Measurements from ENCODE around the gene NRBP1.
A peak's percentile ranks its signal among the peaks of the same experiment; 100 is the strongest.
"Not testable (repeated sequence)": the region's sequence is repeated elsewhere in the genome, so short reads cannot be mapped to it uniquely, and the experiment has no call there.

Gene NRBP1

DNA sequence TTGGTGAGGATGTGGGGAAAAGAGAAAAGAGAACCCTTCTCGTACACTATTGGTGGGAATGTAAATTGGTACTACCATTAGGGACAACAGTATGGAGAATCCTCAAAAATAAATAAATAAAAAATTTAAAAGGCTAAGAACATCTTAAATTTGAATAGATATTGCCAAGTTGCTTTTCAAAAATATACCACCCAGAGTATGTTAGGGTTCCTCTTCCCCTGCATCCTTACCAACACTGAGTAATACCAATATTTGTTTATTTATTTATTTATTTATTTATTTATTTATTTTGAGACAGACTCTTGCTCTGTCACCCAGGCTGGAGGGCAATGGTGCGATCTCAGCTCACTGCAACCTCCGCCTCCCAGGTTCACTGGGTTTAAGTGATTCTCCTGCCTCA is 5.5 kb upstream of the NRBP1 start:
- DNase-seq, result no peak

DNA sequence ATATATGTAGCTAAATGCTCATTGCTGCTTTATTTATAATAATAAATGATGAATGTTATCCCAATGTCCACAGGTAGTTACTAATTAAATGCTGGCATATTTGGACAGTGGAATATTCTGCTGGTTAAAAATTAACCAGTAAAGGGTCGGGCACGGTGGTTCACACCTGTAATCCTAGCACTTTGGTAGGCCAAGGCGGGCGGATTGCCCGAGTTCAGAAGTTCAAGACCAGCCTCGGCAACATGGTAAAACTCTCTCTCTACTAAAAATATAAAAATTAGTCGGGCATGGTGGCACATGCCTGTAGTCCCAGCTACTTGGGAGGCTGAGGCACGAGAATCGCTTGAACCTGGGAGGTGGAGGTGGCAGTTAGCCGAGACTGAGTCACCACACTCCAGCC is 3.4 kb upstream of the NRBP1 start:
- not testable (repeated sequence) for DNase-seq

DNA sequence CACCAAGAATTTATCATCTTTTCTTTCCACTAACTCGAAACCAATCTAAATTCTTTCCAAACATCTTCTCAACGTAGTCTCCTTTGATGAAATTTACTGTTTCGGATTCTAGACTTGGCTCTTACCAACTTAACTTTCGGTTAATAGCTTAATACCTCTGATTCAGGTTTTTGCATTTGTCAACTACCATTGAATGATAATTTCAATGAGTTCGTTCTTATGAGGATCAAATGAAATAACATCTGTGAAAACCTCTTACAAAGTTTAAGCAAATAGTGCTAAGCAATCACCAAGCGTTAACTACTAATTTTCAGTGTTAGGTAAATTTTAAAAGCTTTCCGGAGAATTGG is 593 bp upstream of the NRBP1 start:
- DNase-seq, result no peak

GRCh38 chr2:27428978-27429541 is 629 bp downstream of the NRBP1 start:
- DNase-seq, result peak; percentile 65

DNA sequence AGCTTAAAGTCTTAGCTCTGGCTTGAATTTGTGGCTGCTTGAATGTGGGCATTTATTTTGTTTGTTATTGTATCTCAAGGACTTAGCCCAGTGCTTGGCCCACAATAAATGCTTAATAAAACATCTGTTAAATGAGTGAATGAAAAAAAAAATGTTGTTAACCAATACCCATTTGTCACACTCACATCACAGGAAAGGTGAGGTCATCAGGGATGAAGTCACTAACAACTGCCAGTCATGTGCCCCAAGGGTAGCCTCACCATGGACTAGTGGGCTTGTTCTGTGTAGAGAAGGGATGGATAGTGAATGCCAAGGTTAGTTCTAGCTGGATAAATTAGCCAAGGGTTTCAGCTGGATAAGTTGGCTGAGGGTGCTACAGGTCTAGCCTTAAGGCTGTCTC is 3.0 kb downstream of the NRBP1 start:
- DNase-seq, result no peak

DNA sequence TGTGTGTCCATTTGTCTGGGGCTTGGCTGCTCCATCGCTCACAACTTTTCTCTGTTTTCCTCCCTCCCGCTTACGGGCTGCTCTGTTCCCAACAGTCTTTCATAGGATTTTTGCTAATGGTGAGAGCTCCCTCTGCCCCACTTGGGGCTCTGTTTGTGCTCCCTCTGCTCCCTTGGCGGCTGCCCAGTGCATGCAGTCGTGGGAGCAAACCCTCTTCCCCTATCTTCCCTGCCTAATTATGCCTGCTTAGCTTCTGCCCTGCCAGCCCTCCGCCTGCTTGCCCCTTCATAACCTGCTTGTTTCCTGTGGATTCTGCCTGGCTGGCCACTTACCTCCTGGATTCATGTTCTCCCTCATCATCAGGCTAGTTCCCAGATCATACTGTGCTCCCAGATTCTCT is 7.2 kb downstream of the NRBP1 start:
- no peak for DNase-seq

- no peak for DNase-seq
These were observed 12.9 kb downstream of the NRBP1 start for GRCh38 chr2:27441226-27441926.

GRCh38 chr2:27441958-27442919 is 13.8 kb downstream of the NRBP1 start, which contains the start of gene KRTCAP3:
Gene KRTCAP3, plus strand, starts transcription at chr2:27442381. Its CDS starts 32 bp downstream, at chr2:27442413.
- no peak for DNase-seq

DNA sequence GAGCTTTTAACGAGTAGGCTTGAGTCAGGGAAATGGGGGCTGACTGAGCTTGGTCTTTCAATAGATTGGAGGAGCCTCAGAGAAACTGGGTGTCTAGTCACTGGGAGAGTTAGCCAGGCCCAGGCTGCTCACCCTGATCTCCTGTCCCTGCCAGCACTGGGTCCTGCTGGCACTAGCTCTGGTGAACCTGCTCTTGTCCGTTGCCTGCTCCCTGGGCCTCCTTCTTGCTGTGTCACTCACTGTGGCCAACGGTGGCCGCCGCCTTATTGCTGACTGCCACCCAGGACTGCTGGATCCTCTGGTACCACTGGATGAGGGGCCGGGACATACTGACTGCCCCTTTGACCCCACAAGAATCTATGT is 14.5 kb downstream of the NRBP1 start:
- no peak for DNase-seq

GRCh38 chr2:27445155-27445554 is 16.7 kb downstream of the NRBP1 start:
- no peak for DNase-seq

DNA sequence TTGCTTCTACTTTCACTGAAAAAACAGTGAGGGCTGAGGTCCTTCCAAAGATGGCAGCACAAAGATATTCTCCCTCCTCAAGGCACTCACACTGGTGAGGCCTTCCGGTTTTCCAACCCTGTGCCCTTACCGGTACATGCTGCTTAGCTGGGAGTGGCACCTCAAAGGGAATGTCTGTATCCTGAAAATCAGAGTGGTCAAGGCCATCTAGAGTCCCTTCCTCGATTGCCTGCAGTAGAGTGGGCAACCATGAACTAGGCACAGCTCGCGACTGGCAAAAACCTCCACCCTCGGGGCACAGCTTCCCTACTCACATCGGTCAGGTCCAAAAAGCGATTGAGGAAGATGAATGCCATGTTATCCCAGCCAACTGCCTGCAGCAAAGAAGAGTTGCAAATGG is 17.2 kb downstream of the NRBP1 start:
- DNase-seq, result no peak

GRCh38 chr2:27446057-27446456 is 17.6 kb downstream of the NRBP1 start:
- no peak for DNase-seq

- DNase-seq, result no peak
These were observed 19.9 kb downstream of the NRBP1 start for GRCh38 chr2:27448381-27448780.

- no peak for DNase-seq
These were observed 22.7 kb downstream of the NRBP1 start for GRCh38 chr2:27451095-27451494.

DNA sequence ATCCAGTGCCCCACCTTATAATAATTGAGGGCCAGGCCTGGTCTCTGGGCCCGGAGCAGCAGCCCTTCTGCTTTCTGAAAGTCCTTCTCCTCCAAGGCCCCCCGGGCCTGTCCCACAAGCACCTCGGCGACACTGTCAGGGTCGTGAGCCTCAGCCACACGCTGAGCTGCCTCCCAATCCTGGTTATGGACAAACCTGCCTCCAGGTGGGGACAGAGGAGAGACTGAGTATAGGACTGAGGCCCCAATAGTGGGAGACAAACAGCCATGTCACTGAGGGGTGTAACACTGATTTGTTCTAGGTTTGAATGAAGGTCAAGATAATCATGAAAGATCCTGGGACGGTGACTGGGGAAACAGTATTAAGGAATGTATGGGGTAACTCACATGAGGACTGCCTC is 25.5 kb downstream of the NRBP1 start:
- no peak for DNase-seq

DNA sequence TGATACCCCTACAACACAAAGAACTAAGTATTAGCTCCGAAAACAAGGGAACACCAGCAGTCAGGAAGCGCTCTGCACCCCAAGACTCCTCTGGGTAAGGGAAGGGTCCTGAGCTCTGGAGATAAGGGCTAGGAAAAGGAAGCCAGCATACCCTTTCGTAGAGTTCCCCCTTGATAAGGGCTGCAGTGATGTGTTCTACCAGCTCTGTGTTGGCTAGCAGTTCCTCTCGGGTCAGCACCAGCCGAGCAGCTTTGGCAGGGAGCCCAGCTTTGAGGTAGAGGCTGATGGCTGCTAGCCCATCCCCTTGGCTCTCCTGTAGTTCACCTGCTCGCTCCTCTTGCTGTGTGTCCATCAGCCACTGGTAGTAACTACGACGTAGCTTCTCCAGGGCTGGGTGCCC is 32.7 kb downstream of the NRBP1 start:
- DNase-seq, result no peak

GRCh38 chr2:27464443-27464842 is 36.0 kb downstream of the NRBP1 start:
- no peak for DNase-seq

DNA sequence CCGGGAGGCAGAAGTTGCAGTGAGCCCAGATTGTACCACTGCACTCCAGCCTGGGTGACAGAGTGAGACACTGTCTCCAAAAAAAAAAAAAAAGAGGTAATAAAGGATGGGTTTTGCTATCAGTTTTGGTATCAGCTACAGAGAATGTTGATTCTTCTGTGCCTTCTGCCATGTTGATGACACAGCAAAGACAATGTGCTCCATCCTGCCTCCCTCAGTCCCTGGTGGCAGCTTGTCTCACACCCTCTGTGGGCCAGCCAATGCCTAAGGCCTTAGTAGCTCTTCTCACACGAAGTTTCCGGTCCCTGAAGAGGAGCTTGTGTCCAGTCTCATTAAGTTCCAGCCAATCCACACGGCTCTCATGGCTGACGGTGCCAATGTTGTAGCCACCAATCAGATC is 43.5 kb downstream of the NRBP1 start:
- no peak for DNase-seq

DNA sequence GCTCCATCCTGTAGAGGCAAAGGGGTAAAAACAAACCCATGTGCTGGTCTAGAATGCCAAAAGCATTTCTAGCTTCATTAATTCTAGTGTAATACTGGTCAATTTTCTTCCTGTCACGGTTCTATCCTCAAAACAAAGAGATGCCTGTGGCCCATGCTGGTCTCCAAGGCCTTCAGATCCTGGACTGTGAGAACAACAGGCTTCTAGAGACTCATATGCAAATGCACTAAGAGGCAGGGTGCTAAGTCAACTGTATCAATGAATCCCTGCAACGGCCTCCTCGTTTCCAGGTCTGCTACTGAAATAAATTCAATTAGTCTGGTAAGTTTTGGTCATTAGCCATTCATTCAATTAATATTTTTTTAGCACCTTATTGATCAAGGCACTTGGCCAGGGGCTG is 57.1 kb downstream of the NRBP1 start:
- no peak for DNase-seq

DNA sequence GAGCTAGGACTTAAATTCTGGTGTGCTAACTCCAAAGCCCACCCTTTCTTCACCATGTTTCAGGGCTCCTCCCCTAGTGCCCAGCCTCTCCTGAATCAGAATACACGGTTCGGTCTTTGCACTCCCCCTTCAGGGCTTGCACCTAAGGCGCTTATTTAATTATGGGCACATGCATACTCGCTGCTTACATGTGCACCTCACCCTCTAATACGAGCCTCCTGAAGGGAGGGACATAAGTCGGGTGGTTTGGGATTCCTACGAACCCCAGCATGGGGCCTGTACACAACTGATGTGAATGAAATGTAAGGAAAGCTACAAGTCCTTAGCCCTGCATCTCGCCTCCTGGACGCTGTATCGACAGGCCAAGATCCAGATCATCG is 60.7 kb downstream of the NRBP1 start:
- peak; percentile 16 for DNase-seq

DNA sequence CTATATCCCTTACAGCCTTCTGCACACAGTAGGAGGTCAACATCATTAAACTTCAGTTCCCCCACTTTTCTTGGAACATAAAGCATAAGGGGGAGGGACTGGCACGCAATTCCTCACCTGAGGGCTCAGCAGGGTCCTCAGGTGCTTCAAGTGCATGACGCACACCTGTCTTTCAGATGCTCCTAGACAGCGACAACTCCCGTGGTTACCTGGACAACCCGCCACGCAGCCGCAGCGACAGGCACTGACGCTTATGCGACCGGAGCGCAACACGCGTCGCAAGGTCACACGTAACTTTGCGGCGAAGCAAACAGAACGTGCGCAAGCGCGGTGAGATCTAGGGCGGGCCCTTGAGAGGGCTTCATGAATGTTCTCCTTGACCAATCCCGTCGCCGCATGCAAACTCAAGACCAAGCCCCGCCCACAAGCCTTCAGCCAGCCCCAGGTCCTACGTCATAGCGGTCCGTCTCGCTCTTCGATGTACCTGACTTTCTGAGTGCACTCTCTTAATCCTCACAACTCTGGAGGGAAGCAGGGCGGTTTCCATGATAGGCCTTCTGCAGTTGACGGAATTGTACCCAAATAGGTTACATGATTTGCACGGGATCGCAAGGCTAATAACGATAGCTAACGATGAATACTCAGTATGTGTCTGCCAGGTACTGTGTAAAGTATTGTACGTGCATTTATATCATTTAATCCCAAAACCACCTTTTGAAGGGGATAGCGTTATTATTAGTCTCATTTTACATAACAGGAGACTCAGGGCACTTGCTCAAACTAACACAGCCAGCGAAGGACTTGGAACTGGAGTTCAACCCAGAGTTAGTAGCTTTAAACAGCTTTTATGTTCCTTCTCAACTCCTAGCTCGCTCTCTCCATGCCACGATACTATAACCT is 61.3 kb downstream of the NRBP1 start, which contains the start of gene IFT172:
Gene IFT172 (minus strand): TSS at position 246 of the 900 bp plus-strand sequence. CDS start 90 bp downstream, at position 156.
- DNase-seq, result peak; percentile 99
